T-helper 9 cell (primary cell): ENCODE data around the gene SH3GL2.
"Not testable (repeated sequence)": the region's sequence is repeated elsewhere in the genome, so short reads cannot be mapped to it uniquely, and the experiment has no call there.

Experiments used
- DNase-seq: peaks from one replicate; pipeline ENCODE4 v3.0.0-alpha.2; 2020

Gene SH3GL2

GRCh38 chr9:17760250-17760649 lies 181.4 kb downstream of the SH3GL2 start:
- DNase-seq, result no peak

GRCh38 chr9:17761984-17762676 lies 183.3 kb downstream of the SH3GL2 start:
- DNase-seq, result no peak

- DNase-seq, result no peak
Observed at GRCh38 chr9:17764306-17764705, 185.4 kb downstream of the SH3GL2 start.

GRCh38 chr9:17765131-17765530 lies 186.3 kb downstream of the SH3GL2 start:
- not testable (repeated sequence) for DNase-seq

GRCh38 chr9:17772223-17772622 lies 193.4 kb downstream of the SH3GL2 start:
- DNase-seq, result no peak

- DNase-seq, result no peak
Observed at GRCh38 chr9:17775656-17776055, 196.8 kb downstream of the SH3GL2 start.

GRCh38 chr9:17776735-17777134 lies 197.9 kb downstream of the SH3GL2 start:
- no peak for DNase-seq

- DNase-seq, result no peak
Observed at GRCh38 chr9:17777465-17777864, 198.6 kb downstream of the SH3GL2 start.

GRCh38 chr9:17782430-17783149 lies 203.7 kb downstream of the SH3GL2 start:
- no peak for DNase-seq

GRCh38 chr9:17783227-17783626 lies 204.4 kb downstream of the SH3GL2 start:
- DNase-seq, result no peak

- no peak for DNase-seq
Observed at GRCh38 chr9:17789316-17789715, 210.4 kb downstream of the SH3GL2 start.

GRCh38 chr9:17793713-17794622 lies 215.1 kb downstream of the SH3GL2 start:
- no peak for DNase-seq

- DNase-seq, result no peak
Observed at GRCh38 chr9:17795744-17796143, 216.9 kb downstream of the SH3GL2 start.

GRCh38 chr9:17799369-17799768 lies 220.5 kb downstream of the SH3GL2 start:
- no peak for DNase-seq

- DNase-seq, result no peak
Observed at GRCh38 chr9:17800418-17800817, 221.6 kb downstream of the SH3GL2 start.

GRCh38 chr9:17802249-17802857 lies 223.5 kb downstream of the SH3GL2 start:
- DNase-seq, result no peak

GRCh38 chr9:17807613-17808282 lies 228.9 kb downstream of the SH3GL2 start:
- no peak for DNase-seq

- DNase-seq, result no peak
Observed at GRCh38 chr9:17810317-17810716, 231.5 kb downstream of the SH3GL2 start.

GRCh38 chr9:17810728-17811571 lies 232.1 kb downstream of the SH3GL2 start:
- DNase-seq, result no peak

- no peak for DNase-seq
Observed at GRCh38 chr9:17813798-17814197, 234.9 kb downstream of the SH3GL2 start.

GRCh38 chr9:17816431-17817027 lies 237.7 kb downstream of the SH3GL2 start:
- DNase-seq, result no peak
